HEK293T (cell line): ENCODE results near the gene LMNB1.

Experiments
- ARNT ChIP-seq: fragments of 450-650 bp; IDR thresholded peaks from 2 replicates; pipeline ENCODE4 v1.6.1; 2017; ENCODE audit warnings: mild to moderate bottlenecking
- BHLHE40 ChIP-seq: fragments of 450-650 bp; IDR thresholded peaks from 2 replicates; pipeline ENCODE4 v1.6.1; 2016; ENCODE audit warnings: mild to moderate bottlenecking, moderate library complexity, borderline replicate concordance
- FOXA1 ChIP-seq: fragments of 450-650 bp; IDR thresholded peaks from 2 replicates; pipeline ENCODE4 v1.6.1; 2016; ENCODE audit warnings: mild to moderate bottlenecking

DNA sequence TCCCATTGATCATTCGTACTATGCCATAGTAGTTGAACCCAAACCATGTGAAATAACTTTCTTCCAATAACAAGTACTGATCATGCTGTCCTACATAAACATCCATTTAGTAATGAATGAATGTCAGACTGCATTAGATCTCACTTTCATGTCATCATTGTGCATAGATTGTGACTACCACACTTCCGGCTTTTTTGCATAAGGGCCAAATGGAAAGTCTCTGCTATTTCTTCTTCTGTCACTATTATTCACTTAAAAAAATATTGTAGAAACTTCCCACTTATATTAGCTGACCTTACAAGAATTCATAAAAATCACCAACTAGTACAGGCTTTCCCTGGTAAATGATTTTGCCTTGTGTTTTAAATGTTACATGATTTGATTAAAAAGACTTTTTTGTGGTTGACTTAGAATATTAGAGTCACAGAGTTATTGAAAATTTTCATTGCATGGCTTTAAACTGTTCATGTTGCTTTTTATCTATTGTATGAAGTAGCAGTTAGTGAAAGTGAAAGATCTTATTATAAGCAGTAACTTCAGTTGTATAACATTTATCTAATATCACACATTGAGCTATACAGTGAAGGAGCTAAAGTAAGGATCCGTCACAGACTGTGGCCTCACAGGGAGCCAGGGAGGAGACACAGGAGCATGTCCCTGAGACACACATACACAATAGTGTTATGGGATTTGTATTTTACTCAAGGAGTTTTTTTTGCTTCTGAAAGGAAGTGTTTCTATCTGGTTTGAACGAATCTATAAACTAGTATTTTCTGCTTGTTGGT is 33.9 kb downstream of the LMNB1 start:
- TF ChIP-seq ARNT = no peak
- TF ChIP-seq FOXA1 = no peak
- TF ChIP-seq BHLHE40 = no peak
